ENCODE measurements around the gene SLC27A3. TPM values are rescaled to one million over a fixed set of nuclear protein-coding genes. Genes with fewer than 3 reads are reported as not detected.

Gene SLC27A3
- total RNA-seq, 2 experiments from 2014 or later: 3.8 to 4.4 TPM

DNA sequence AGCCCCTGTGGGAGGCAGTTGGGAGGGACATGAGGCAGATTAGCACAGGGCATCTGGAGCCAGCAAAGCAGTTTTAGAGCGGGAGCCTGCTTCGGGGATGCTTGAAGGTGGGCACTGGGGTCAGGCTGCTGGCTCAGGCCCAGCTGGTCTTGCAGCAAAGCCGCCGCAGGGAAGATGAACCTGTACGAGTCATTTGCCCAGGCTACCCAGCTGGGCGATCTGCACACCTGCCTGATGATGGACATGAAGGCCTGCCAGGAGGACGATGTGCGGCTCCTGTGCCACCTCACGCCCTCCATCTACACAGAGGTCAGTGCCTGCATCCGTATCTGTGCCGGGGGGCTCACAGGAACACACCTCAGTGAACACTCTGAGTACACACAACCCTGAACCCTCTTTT is 7.7 kb upstream of the SLC27A3 start:
- Mint-ChIP-seq H3K4me3 (no peak overlapping the region), H3K4me1 (ENCODE audit: low read depth) (no peaks in the 10 kb centered on the region), H3K9me3 (no peaks in the 10 kb centered on the region), H3K27me3 (no peaks in the 10 kb centered on the region), H3K36me3 (ENCODE audit: low read depth) (peaks cover 82% of the 10 kb centered on the region), H3K27ac (no peak overlapping the region)
- Histone ChIP-seq H3K36me3 (ENCODE audit: insufficient read depth, low read length) (peaks cover 81% of the 10 kb centered on the region), H3K4me3 (ENCODE audit: low read length) (no peak overlapping the region), H3K27me3 (ENCODE audit: control insufficient read depth in 1 of 2, insufficient read depth in 2 of 2, low read length in 2 of 2) (no peaks in the 10 kb centered on the region), H3K27ac (ENCODE audit: low read depth in 1 of 2, low read length in 2 of 2) (no peak overlapping the region), H3K4me1 (ENCODE audit: insufficient read depth, low read length) (no peaks in the 10 kb centered on the region), H3K9me3 (ENCODE audit: control insufficient read depth in 1 of 2, insufficient read depth in 1 of 2, low read length in 2 of 2) (no peaks in the 10 kb centered on the region)
- no peak for DNase-seq
- ATAC-seq (ENCODE audit: poor library complexity): no peak
- POLR2A ChIA-PET: interaction anchor here (0.8 kb wide), 1 partner anchor 8 kb away, joined by 4 read pairs; no protein-coding TSS in a partner anchor
- intact Hi-C loops (cut with DNase I, micrococcal nuclease): no loop called here
- CTCF ChIA-PET: no interaction called here
- TF ChIP-seq, protein P1, sequence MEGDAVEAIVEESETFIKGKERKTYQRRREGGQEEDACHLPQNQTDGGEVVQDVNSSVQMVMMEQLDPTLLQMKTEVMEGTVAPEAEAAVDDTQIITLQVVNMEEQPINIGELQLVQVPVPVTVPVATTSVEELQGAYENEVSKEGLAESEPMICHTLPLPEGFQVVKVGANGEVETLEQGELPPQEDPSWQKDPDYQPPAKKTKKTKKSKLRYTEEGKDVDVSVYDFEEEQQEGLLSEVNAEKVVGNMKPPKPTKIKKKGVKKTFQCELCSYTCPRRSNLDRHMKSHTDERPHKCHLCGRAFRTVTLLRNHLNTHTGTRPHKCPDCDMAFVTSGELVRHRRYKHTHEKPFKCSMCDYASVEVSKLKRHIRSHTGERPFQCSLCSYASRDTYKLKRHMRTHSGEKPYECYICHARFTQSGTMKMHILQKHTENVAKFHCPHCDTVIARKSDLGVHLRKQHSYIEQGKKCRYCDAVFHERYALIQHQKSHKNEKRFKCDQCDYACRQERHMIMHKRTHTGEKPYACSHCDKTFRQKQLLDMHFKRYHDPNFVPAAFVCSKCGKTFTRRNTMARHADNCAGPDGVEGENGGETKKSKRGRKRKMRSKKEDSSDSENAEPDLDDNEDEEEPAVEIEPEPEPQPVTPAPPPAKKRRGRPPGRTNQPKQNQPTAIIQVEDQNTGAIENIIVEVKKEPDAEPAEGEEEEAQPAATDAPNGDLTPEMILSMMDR (IDR thresholded peaks at IDR 0.05): no peak

DNA sequence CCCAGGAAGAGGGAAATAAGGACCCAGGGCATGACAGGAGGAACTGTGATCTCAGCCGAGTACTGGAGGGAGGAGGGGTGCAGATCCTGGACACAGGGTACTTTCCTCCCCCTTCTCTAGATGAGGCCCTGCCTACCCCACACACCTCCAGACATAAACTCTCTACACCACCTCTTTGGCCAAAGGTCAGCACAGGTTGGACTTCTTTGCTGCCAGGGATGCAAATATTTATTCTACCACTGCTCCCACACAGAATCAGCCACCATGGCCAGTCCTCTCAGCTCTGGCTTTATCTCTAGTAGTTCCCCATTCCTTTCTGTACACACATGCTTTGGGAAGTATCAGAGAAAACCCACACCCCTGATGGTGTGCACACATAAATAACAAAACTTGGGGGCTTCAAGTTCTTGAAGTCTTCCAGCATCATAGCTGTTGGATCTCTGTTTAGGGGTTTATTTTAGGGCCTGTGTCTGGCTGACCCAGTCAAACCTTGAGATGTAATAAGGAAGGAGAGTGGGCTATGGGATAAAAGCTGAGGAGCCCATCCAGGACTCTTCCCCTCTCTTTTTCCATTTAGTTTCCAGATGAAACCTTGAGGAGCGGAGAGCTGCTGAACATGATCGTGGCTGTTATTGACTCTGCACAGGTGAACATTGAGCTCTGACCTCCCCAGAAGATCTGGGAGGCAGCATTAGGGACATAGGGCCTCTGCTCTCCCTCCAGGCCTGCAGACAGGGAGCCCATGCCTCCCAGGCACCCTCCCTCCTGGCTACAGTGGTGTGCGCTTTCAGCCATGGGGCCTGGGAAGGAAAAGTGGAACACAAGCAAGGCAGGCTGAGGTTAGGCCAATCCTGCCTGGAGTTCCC is 6.7 kb upstream of the SLC27A3 start:
- Histone ChIP-seq H3K27me3 (ENCODE audit: control insufficient read depth in 1 of 2, insufficient read depth in 2 of 2, low read length in 2 of 2) (no peaks in the 10 kb centered on the region), H3K4me1 (ENCODE audit: insufficient read depth, low read length) (no peaks in the 10 kb centered on the region), H3K4me3 (ENCODE audit: low read length) (no peak overlapping the region), H3K36me3 (ENCODE audit: insufficient read depth, low read length) (peaks cover 77% of the 10 kb centered on the region), H3K9me3 (ENCODE audit: control insufficient read depth in 1 of 2, insufficient read depth in 1 of 2, low read length in 2 of 2) (no peaks in the 10 kb centered on the region), H3K27ac (ENCODE audit: low read depth in 1 of 2, low read length in 2 of 2) (no peak overlapping the region)
- intact Hi-C loops (cut with DNase I, micrococcal nuclease): no loop called here
- no peaks in the 10 kb centered on the region for H3K4me1 Mint-ChIP-seq (ENCODE audit: low read depth)
- ATAC-seq (ENCODE audit: poor library complexity) (no peak), DNase-seq (no peak)
- CTCF ChIA-PET: no interaction called here
- TF ChIP-seq, protein P1 (IDR thresholded peaks at IDR 0.05): no peak
- H3K27ac Mint-ChIP-seq: no peak overlapping the region
- H3K27me3 Mint-ChIP-seq: no peaks in the 10 kb centered on the region
- POLR2A ChIA-PET: no interaction called here
- H3K36me3 Mint-ChIP-seq (ENCODE audit: low read depth): peaks cover 71% of the 10 kb centered on the region
- H3K9me3 Mint-ChIP-seq: no peaks in the 10 kb centered on the region
- H3K4me3 Mint-ChIP-seq: no peak overlapping the region

DNA sequence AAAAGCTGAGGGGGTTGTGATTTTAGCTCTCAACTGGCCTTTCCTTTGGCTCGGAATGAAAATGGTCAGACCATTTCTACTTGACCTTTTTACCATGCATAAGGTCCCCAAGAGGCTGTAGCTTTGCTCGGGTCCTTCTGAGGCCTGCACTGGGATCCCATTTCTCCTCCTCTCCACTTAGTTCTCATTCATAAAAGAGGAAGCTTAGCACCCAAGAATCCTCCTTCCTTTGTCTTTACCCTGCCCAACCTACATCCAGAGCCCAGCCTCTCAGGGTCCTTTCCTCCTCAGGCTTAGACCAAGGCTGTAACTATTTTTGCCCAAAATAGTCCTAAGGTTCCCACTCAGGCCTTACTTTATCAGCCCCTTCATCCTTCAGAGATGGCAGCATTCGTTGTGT is 6.0 kb upstream of the SLC27A3 start:
- H3K4me1 ChIP-seq (ENCODE audit: insufficient read depth, low read length): no peaks in the 10 kb centered on the region
- no peaks in the 10 kb centered on the region for H3K27me3 ChIP-seq (ENCODE audit: control insufficient read depth in 1 of 2, insufficient read depth in 2 of 2, low read length in 2 of 2)
- no peak for ATAC-seq (ENCODE audit: poor library complexity)
- TF ChIP-seq, protein P1 (IDR thresholded peaks at IDR 0.05): no peak
- intact Hi-C loops (cut with DNase I, micrococcal nuclease): no loop called here
- H3K27me3 Mint-ChIP-seq: no peaks in the 10 kb centered on the region
- no peaks in the 10 kb centered on the region for H3K9me3 Mint-ChIP-seq
- H3K27ac Mint-ChIP-seq: no peak overlapping the region
- H3K36me3 Mint-ChIP-seq (ENCODE audit: low read depth): peaks cover 65% of the 10 kb centered on the region
- H3K4me3 Mint-ChIP-seq: no peak overlapping the region
- no peak overlapping the region for H3K4me3 ChIP-seq (ENCODE audit: low read length)
- ChIA-PET CTCF (no interaction called here), POLR2A (no interaction called here)
- no peaks in the 10 kb centered on the region for H3K9me3 ChIP-seq (ENCODE audit: control insufficient read depth in 1 of 2, insufficient read depth in 1 of 2, low read length in 2 of 2)
- DNase-seq: no peak
- H3K27ac ChIP-seq (ENCODE audit: low read depth in 1 of 2, low read length in 2 of 2): no peak overlapping the region
- H3K36me3 ChIP-seq (ENCODE audit: insufficient read depth, low read length): peaks cover 72% of the 10 kb centered on the region
- peaks cover 4% of the 10 kb centered on the region for H3K4me1 Mint-ChIP-seq (ENCODE audit: low read depth)
